Stimulated activated CD8-positive, alpha-beta memory T cell treated with anti-CD3 and anti-CD28 coated beads, Interleukin-12 subunit alpha, Interleukin-12 subunit beta, amount 100 ng/mL, for 24 hours (primary cell): ENCODE data around the gene MGAT3.

Experiments
- DNase-seq: peaks from one replicate; pipeline ENCODE4 v3.0.0-alpha.2; 2020; ENCODE audit errors: extremely low read depth

Gene MGAT3

DNA sequence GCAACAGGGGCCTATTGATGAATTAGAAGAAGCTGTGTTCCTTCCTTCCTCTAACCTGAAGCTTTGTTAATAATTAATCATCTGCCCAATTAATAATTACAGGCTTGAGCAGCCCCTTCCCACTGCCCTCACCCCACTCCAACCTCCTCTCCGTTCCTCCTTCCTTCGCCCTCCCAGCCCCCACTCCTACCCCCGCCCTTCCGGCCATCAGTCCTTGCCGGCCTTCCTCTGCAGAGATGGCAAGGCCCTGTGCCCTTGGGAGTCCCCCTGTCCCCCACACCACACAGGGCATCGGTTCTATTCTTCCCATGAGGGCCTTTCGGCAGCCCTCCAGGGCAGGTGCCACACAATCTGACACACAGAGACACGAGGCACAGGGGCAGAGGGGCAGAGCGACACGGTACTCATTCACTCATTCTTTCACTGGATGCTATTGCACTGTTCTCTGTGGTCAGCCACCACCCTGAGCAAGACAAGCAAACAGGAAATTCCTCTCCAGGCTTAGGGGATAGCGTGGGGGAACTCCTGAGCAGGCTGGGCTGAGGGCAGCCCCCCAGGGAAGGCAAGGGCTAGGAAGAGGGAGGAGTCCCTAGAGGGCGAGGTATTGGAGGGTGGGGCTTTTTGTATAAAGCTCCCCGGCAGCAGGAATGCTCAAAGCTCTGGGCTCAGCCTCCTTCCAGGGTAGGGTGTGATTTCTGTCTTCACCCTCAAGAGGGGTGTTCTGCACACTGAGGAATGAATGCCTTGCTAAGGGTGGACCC, 14.7 kb downstream of the MGAT3 start:
- no peak for DNase-seq

DNA sequence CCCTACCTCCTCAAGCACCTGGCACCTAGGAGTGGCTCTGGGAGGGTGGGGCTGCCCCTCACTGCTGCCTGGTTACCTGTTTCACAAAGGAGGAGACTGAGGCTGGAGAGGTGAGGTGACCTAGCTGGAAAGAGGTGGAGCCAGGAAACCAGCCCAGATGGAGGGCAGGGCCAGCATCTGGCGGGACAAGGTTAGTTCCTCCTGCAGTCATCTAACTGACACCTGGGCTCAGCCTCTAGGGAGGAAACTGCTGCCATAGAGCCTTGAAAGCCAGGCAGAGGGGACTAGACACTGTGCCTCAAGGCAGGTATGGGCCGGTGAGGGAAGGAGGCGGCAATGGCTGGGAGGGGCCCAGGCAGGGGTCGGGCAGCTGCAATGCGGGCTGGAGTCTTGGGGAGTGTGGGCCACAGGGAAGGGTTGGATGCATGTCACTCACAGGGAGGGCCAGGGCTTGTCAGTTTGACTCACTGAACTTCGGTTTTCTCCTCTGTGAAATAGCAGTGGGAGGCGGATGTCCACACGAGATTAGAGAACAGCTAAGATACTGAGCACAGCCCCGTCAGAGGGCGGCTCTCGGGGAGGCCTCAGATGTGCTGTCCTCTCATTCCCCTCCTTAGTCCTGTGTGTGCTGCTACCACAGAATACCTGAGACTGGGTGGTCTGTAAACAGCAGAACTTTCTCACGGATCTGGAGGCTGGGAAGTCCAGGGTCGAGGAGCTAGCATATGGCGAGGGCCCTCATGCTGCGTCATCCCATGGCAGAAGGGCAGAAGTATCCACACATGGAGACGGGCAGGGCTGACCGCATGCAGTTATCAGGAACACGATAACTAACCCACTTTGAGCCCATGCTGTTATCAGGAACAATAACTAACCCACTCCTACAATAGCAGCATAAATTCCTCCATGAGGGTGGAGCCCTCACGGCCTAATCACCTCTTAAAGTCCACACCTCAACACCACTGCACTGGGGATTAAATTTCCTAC, 16.1 kb downstream of the MGAT3 start:
- no peak for DNase-seq

DNA sequence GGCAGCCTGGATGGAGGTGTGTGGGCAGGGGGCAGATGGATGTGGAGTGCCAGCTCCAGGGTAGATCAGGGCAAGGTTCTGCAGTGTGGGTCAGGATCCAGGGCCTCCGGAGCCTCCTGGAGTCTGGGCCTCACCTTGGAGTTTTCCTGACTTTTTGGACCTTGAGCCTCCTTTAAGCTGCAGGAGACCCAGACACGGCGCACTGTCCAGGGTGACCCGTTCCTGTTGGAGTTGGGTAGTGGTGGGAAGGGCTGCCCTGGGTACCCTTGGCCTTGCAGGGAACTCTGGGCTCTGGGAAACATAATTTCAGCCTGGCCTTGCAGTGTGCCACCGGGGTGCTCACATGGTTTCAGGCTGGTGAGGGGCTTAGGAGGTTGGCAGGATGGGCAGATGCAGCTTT, 17.0 kb downstream of the MGAT3 start:
- no peak for DNase-seq

DNA sequence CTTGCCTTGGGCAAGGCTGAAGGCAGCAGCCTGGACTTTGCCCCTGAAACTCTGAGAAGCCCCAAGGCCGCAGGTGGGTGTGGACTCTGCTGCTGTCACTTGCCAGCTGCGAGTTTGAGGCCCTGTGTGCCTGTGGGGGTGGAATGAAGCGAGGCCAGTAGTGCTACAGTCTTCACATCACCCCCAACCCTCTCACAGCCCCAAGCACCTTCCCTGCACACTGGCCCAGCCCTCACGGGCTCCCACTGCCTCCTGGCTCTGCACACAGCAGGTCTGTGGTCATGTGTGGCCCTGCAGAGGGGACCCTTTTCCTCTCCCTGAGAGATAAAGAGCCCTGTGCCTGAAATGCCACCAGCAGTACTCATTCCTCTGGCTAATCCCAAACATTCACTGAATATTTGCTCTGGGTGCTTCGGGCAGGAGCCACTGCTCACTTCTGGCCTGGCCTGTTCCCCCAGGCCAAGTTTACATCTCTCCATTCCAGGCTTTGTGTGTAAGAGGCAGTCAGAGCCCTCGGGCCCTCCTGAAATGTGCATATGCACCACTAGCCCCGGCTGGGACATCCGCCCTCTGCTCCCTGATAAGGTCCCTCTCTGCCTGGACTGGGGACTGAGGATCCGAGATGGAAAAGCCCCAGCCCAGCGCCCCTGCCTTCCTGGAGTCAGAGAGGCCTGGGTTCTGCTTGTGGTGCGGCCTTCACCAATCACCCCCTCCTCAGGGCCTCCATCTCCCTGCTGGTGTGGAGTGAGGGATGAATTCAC, 17.7 kb downstream of the MGAT3 start:
- DNase-seq: no peak

DNA sequence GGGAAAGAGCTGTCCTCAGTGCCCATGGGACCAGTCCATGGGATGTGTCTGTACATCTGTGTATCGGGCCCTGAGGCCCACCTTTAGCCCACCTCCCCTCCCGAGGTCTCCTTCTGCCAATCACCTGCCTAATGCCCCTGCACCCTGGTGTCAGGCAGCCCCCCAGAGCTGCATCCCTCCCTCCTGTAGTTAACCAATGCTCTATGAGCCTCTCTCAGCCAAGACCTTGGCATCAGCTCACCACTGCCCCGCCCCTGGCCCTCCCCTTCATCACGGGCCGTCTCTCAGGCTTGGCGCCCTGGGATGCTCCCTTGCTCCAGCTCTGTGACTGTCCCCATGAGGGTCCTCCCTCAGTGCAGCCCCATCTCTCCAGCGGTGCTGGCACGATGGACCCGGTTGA, 18.5 kb downstream of the MGAT3 start:
- no peak for DNase-seq

DNA sequence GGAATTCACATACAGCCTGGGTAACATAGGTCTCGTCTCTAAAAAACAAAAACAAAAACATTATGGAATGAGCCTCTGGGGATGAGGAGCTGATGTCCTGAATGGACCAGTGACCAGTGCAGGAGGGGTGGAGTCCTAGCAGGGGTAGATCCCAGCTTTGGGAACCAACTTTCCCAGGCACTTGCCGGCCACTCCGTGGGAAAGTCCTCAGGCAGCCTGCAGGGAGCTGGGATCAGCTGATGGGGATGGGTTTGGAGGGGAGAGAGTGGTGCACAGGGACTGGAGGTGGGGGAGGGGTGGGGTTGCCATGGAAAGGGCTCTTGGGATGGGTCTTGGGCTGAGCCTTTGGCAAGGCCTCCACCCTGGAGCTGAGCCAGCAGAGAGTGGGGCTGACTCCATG, 19.1 kb downstream of the MGAT3 start:
- no peak for DNase-seq

DNA sequence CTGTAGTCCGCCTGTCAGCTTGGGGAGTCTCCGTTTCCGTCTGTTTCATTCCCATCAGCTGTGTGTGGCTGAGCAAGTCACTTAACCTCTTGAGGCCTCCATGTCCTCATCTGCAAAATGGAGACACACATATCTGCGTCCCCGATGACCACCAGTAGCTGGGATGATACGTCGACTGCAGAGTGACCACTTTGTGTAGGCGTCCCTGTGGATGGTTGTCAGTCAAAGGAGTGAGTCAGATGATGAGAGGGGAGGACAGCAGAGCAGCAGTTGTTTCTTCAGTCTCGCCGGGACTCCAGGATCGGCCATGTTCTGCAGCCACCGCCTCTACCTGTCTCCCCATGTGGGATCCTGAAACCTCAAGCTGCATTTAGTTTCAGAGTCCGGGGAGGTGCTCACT, 19.9 kb downstream of the MGAT3 start:
- no peak for DNase-seq

DNA sequence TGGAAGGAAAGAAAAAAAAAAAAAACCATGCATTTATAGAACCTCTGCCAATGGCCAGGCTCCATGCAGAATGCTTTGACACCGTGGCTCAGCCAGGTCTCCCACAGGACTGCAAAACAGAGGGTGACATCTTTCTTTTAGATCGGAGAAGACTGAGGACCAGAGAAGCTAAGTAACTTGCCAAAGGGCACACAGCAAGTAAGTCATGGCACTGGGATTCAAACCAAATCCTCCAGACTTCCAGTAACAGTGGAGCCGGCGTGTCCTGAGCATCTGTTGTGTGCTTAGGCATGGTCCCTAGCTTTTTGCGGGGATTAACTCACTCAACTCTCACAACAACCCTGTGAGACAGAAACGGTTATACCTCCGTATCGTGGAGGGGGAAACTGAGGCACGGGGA, 20.7 kb downstream of the MGAT3 start:
- no peak for DNase-seq

DNA sequence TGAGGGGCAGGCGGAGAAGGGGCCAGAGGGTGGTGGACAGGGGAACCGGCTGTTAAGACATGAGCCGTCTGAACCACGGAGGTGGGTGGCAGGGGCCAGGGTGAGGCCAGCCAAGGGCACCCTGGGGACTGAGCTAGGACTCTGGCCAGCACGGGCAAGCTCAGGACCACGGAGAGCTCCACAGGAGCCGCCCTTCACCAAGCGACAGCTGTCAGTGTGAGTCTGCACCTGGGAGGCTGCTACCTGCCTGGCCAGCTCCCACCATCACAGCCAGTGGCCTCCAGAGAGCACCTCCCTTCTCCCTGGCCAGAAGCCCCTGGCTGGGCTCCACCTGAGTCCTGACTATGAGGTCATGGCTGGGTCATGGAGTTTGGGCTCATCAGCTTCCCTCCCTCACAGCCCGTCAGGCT, 21.6 kb downstream of the MGAT3 start:
- DNase-seq: no peak

DNA sequence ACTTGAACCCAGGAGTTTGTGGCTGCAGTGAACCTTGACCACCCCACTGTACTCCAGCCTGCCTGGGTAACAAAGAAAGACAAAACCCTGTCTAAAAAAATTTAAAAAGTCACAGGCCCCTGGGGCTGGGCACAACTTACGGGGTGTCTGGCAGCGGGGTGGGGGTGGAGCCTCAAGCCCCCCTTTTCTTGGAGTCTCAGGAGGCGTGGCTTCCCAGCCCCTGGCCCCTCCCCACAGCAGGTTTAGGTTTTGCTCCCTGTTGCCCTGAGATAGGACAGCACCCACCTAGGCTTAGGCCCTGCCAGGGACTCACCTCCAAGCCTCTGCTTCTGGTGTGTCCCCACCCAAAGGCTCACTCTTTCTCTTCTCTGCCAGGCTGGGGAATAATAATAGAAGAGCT, 22.4 kb downstream of the MGAT3 start:
- DNase-seq: no peak

DNA sequence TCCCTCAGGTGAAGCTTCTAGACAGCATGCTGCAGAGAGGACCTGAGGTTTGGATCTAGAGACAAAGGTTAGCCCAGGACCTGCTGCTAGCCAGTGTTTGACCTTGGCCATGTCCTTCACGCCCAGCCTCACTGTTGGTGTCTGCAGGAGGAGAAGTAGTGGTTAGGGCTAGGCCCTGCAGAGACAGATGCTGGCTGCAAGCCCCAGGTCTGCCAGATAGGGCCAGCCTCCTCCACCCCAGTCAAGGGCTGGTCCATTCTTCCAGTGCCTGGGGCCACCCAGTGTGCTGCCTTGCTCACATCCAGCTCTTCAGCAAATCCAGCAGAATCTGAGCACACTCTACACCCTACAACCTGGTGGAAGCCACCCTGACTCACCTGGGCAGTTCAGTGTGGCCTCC, 23.7 kb downstream of the MGAT3 start:
- DNase-seq: no peak

DNA sequence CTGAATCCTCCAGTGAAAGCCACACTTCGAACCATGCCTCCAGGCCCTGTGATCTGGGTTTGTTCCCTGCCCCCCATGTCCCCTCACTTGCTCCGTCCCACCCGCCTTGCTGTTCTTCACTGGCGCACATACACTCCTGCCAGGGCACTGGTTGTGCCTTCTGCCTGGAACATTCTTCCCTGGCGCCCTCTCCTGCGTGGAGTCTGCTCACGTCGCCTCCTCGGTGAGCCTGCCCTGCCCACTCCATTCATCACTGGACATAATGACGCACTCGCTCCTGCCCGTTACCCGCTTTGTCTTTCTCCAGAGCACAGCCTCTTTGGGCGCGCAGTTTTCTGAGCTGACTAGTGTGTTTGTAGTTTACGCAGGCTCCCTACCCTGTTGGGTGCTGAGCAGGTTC, 24.2 kb downstream of the MGAT3 start:
- DNase-seq: no peak

DNA sequence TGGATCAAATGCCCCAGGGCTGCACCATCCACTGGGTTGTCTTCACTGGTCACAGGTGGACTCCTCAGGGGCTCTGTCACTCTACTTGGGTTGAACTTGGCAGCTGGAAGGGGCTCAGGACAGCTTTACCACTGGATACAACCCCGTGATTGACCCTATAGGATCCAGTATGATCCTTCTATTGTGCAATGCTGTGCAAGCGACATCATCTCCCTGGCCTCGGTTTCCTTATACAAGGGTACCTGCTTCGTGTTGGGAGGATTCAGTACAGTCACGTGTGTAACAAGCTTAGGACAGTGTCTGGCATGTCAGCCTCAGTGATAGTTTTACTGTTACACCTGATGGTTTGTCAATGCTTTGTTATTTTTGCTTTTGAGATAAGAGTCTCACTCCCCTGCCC, 24.8 kb downstream of the MGAT3 start:
- DNase-seq: no peak

DNA sequence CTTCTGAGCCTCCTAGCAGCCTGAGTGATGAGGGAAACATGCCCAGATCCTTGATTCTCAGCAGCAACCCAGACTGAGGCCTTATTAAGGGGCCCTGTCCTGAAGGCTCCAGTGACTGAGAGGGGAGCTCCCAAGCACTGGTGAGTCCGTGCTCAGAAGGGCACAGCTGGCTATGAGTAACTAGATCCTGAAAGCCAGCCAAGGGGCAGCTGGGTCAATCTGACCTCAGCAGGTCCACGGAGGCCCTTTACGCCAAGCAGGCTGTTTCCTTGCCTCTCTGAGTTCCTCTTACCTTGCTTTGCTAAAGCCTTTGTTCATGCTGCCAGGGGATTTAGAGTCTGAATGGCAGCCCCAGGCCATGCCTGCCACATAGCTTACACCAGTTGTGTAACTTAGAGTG, 26.0 kb downstream of the MGAT3 start:
- no peak for DNase-seq

DNA sequence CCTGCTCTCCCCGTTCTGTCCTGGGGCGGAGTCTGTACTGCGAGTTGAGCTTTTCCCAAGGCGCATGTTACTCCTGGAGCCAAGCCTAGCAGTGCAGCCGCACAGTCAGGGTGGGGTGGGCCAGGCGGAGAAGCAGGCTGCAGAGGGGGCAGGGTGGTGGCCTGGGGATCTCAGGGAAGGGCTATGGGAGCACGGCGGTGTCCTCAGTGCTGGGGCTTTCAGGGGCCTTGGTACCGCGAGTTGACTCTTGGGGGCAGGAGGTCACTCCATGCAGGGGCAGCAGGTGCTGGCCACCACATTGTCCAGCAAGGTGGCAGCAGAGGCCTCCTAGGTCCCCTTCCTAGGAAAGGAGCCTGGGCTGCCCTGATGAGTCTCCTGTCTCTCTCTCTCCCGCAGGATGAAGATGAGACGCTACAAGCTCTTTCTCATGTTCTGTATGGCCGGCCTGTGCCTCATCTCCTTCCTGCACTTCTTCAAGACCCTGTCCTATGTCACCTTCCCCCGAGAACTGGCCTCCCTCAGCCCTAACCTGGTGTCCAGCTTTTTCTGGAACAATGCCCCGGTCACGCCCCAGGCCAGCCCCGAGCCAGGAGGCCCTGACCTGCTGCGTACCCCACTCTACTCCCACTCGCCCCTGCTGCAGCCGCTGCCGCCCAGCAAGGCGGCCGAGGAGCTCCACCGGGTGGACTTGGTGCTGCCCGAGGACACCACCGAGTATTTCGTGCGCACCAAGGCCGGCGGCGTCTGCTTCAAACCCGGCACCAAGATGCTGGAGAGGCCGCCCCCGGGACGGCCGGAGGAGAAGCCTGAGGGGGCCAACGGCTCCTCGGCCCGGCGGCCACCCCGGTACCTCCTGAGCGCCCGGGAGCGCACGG, 30.4 kb downstream of the MGAT3 start:
- no peak for DNase-seq

DNA sequence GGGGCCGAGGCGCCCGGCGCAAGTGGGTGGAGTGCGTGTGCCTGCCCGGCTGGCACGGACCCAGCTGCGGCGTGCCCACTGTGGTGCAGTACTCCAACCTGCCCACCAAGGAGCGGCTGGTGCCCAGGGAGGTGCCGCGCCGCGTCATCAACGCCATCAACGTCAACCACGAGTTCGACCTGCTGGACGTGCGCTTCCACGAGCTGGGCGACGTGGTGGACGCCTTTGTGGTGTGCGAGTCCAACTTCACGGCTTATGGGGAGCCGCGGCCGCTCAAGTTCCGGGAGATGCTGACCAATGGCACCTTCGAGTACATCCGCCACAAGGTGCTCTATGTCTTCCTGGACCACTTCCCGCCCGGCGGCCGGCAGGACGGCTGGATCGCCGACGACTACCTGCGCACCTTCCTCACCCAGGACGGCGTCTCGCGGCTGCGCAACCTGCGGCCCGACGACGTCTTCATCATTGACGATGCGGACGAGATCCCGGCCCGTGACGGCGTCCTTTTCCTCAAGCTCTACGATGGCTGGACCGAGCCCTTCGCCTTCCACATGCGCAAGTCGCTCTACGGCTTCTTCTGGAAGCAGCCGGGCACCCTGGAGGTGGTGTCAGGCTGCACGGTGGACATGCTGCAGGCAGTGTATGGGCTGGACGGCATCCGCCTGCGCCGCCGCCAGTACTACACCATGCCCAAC, 31.2 kb downstream of the MGAT3 start:
- no peak for DNase-seq

DNA sequence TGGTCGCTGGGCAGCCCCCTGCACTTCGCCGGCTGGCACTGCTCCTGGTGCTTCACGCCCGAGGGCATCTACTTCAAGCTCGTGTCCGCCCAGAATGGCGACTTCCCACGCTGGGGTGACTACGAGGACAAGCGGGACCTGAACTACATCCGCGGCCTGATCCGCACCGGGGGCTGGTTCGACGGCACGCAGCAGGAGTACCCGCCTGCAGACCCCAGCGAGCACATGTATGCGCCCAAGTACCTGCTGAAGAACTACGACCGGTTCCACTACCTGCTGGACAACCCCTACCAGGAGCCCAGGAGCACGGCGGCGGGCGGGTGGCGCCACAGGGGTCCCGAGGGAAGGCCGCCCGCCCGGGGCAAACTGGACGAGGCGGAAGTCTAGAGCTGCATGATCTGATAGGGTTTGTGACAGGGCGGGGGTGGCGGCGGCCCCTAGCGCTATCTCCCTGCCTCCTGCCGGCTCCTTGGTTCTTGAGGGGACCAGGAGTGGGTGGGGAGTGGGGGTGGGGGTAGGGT, 31.8 kb downstream of the MGAT3 start:
- DNase-seq: no peak

DNA sequence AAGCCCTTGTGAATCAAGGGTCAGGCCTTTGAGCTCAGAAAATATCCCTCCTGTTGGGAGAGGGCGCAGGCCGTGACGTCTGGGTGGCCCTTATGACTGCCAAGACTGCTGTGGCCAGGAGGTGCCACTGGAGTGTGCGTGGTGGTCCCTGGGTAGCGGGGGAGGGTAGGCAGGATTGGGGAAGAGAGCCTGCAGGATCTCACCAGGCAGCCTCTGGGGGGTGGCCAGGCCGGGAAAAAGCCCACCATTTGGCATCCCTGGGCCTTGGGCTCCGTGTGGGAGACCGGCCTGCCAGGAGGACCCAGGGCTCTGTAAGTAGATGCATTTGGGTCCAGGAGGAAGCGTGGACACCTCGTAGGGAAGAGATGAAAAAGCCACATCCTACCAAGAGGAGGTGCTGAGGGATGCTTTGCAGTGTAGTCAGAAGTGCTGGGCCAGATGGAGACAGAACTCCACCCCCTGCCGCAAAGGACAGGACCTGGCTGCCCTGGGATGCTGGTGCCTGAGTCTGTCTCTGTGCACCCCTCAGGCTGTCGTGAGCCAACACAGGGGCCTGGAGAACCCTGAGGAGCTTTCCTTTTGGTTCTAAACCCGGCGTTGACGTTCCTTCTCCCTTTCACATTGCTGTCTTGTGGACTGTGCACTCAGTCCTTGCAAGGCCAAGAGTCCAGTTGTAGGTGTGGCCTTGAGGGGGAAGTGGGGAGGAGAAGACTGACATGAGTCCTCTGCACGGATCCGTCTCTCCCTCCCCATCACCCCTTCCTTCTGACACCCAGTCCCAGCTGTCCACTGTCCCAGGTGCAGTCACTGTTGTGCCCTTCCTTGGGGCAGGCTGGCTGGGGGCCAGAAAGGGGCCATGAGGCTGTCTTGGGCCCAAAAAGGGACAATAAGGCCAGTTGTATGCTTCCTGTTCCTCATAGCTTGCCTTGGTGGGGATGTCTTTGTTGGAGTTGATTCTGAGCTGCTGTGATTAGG, 32.6 kb downstream of the MGAT3 start:
- no peak for DNase-seq

DNA sequence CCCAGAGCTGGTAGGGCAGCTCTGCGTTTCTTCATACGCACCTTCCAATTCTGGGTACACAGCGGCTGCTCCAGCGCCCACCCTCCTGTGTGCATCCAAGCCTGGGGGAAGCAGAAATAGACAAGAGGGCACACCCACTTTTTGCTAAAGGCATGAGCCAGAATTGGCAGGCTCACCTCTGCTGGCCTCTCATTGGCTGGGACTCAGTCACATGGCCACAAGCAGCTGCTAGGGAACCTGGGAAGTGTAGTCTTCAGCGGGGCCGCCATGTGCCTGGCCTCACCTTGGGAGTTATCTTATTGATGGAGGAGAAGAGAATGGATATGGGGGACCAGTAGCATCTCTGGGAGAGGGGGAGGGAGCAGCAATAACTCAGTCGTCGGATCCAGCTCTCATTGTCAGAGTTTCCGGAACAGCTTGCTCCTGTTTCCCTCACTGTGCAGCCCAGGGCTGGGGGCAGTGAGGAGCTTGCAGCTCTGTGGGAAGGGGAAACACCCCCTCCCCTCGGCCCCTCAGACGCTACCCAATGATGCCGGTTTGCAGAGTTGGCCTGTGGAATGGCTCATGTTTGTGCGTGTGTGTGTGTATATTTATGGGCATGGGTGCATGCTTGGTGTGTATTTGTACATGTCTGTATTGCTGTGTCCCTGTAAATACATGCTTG, 33.5 kb downstream of the MGAT3 start:
- DNase-seq: peak; percentile 62
